Raji (cell line): ENCODE measurements around the gene S1PR3.

ENCODE experiments used
- POLR2A ChIP-seq: IDR thresholded peaks from 2 replicates; pipeline ENCODE4 v1.6.1; 2011; ENCODE audit warnings: low read depth, low read length, control low read depth; ENCODE audit not compliant: insufficient read depth

The S1PR3 gene

GRCh38 chr9:89008744-89009545 lies 17.7 kb downstream of the S1PR3 start:
- no peak for TF ChIP-seq POLR2A

DNA sequence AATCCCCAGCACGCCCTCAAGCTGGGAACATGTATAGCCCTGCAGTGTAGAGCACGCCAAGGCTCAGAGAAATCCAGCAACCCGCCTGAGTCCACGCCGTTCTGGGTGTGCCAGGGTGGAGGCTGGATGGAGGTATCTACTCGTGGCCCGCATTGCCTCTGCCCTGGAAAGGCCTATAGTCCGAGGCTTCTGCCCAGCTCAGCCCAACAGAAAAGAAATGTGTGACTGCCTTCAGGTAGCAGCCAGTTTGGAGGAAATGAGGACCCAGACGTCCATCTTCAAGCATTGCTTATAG lies 18.2 kb downstream of the S1PR3 start:
- no peak for TF ChIP-seq POLR2A

DNA sequence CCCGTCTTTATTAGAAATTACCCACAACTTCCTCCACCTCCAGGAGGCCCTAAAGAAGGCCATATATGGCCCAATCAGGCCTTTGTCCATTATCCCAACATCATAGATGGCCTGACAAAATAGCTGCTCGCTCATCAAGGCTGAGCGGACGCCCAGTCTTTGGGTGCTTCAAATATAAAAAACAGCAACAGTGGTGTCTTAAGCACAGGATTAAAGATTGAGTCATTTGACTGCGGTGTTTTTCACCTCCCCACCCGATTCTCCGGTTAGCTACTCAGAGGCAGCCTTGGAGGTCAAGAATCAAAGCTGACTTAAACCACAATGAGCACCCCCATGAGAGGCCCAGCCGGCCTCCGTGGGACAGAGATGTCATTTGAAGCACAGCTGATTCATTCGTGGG lies 18.8 kb downstream of the S1PR3 start:
- TF ChIP-seq POLR2A: no peak

DNA sequence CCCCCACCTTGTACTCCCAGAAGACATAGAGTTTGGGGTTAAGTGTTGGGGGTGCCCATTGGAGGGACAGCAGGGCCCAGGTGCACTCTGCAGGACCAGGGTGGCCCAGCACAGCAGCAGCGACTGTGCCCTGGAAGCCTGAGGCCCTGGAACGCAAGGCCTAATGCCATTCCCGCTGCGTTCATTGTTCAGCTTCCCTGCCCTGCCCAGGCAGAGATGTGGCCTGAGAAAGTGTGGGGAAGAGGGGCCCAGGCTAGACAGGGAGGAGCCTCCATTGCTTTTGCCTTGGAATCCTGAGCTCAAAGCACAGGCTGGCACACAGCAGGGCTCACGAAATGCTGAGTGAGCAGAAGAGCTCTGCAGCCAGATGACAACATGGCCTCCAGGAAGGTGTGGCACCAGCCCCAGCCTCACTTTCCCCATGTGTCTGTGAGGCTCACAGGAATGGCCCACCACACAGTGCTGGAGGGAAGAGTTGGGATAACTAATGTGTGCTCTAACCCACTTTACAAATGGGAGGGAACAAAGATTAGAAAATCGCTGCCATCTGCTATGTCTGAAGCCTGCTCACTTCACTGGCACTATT lies 19.4 kb downstream of the S1PR3 start:
- no peak for TF ChIP-seq POLR2A

DNA sequence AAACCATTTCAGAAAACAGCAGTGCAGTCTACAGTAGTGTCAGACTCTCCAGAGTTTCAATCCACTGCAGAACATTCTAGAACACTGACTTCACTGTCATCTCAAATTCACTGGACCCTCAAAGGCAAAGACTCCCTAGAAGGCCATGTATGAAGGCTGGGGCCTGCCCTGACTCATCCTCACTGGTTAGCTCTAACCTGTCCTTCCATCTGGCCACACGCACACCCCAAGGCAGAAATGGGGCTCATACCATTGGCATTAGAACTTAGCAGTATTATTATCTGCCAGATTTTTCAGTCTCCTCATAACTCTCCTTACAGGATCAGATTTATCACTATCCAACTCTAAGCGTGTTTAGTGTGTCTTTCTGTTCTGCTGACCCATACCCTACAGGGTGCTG lies 20.4 kb downstream of the S1PR3 start:
- no peak for TF ChIP-seq POLR2A

DNA sequence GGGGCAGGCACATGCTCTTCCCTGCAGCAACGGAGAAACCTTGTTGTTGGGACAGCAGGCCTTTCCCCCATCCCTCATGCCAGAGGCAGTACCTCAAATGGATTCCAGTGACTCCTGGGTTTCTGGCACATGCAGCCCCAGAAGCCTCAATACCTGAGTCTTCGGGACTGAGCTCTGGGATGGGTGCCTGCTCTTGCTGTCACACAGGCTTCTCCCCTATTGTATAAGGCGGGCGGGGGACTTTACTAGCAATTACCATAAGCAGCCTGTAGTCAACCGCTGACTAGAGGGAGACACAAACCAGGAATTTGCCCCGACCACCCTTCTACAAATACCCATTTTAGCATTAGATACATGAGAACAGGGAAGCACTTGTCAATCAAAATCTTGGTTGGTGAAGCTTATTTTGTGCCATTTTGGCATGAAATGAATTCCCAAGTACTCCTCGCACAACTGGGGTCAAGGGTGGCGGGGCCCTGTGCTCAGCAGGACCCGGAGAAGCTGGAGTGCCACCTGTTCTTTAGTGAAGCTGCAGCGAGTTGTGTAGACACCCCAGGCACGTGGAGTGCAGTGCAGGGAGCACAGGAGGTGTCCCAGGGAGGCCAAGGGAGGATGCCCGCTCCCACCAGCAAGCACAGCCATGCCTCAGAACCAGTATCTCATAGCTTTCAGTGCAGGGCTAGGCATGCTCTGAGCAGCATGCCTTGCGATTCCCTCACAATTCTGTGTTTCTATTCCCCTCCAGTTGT lies 21.2 kb downstream of the S1PR3 start:
- TF ChIP-seq POLR2A: no peak

DNA sequence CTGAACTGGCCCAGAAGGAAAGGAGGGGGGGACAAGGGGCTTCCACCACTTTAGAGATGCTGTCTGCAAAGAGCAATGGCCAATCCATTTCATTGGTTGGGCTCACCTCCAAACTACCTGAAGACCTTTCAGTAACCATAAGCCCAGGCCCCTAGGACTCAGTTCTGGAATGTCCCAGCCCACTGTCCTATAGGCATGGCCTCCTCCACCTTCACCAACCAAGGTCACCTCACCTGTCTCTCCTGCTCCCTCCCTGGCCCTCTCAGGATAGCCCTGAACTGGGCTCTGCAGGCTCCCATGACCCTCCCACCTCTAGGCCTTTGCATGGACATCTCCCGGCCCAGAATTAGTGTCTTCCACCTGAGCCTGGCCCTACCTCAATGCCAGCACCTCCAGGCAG lies 22.4 kb downstream of the S1PR3 start:
- no peak for TF ChIP-seq POLR2A

- TF ChIP-seq POLR2A: no peak
Measured at GRCh38 chr9:89014153-89014552, 22.9 kb downstream of the S1PR3 start.

DNA sequence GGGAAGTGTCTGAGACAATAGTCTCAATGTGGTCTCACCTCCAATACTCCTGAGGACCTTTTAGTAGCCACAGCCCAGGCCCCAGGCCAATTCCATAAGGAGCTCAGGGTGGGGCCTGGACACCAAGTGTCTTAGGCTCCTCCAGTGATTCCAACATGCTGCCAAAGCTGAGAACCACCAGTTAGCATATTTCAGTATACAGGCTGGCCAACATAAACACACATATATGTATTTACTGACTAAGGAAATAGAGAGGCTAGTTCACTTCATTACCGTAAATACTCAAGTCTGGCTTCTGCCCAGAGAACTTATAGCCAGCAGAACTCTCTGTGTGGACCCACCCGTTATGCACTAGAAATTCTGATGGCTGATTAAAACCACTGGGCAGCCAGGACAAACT lies 24.1 kb downstream of the S1PR3 start:
- TF ChIP-seq POLR2A: no peak

DNA sequence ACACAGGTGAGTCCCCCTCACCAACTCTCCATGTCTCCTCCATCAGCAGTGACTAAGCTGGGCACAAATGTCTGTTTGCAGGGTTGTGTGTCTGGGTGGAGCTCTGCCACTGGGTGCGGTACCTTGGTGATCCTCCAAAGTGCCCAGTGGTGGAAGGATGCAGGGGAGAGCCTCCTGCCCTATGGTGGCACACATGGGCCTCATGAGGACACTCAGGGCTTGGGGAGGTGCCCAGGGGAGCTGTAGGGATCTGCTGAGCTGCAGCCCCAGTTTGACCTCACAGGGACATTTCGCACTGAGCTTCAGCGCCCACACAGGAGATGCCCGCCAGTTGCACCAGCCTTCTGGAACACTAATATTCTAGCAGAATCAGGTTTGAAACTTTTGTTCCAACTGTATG lies 29.5 kb downstream of the S1PR3 start:
- TF ChIP-seq POLR2A: no peak

DNA sequence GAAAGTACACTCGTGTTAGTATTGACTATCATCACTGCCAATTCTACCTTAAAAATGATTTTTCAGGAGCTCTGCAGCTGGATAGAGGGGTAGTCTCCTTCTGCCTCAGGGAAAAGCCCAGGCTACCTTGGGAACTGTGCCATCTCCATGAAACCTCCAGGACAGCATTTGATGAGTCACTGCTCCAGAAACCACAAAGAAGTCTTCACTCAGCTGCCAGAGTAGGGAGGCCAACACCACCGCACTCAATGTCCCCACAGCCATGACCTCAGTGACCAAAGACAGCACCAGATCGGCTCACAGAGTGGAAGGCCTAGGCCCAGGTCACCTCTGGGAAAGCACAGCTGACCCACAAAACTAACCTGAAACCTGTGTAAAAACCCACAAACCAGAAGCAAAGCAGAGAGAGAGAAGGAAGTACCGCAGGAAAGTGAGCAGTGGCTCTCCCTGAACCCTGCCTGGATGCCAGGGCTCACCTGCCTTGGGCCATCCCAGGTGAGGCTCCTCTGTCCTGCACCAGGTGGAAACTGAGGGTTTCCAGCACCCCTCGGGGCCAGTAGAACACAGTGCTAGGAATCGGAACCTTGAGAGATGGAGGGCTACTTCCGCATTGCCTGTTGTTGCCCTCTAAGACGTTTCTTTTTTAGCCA lies 30.0 kb downstream of the S1PR3 start:
- no peak for TF ChIP-seq POLR2A

GRCh38 chr9:89022001-89022759 lies 30.9 kb downstream of the S1PR3 start:
- no peak for TF ChIP-seq POLR2A

DNA sequence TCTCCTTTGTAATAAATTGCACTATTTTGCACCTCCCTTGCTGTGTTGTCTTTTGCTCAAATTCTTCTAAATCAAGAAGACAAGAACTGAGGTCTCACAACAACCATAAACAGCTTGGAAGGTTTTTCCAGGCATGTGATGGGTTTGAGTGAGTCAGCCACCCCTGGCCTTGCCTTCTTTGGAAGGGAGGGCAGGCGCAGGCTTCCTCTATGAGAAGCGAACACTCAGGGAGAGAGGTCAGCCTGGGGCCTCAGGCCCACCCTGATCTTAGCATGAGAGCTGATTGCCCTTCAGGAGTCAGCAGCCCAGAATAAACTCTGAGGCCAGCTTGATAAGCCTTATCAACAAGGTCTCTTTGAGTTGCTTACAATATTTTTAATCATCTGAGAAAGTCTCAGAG lies 31.6 kb downstream of the S1PR3 start:
- no peak for TF ChIP-seq POLR2A

- TF ChIP-seq POLR2A: no peak
Measured at GRCh38 chr9:89023740-89024139, 32.5 kb downstream of the S1PR3 start.

DNA sequence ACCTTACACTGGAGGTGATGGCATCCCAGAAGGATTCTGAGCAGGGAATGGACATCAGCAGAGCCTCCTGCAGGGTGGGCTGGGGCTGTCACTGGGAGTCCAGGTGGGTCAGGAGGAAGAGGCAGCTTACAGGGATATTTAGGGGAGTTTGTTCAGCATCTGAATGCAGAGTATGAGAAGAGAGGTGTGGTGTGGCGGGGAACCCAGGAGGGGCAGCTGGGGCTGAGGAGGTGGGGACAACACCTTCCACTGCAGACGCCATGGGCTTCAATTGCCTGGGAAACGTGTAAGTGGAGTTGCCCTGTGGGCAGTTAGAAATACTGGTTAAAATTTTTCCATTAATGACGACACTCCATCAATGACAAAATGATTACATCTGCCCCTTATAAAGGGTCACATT lies 33.5 kb downstream of the S1PR3 start:
- TF ChIP-seq POLR2A: no peak
